A549 (cell line): Measurements from ENCODE around the gene GJB1. TPM values are rescaled to one million over a fixed set of nuclear protein-coding genes. Genes with fewer than 3 reads are reported as not detected.

ENCODE experiments used
- ATAC-seq, 2 experiments: fragments of 200-7000 bp in 1 of 2; fragments of >200 bp in 1 of 2; cut with Nextera tagmentation in 1 of 2; cut with Tn5 transposase in 1 of 2; 3 replicates each; pipeline versions ENCODE4 v1.8.0 to v1.9.1; 2018 to 2020; ENCODE audit warnings: mild to moderate bottlenecking in 1 of 2, moderate library complexity in 1 of 2
- CTCF ChIA-PET: fragments of 300-600 bp; sonication (Branson Sonifier 250); formaldehyde crosslinking; extraction: SDS; loops from one replicate; lab custom pipeline; 2021; ENCODE audit warnings: antibody characterized with exemption, inconsistent platforms; lab: Yijun Ruan, JAX
- POLR2A ChIA-PET: fragments of 350-600 bp; formaldehyde crosslinking; extraction: SDS; loops from one replicate; lab custom pipeline; 2021; ENCODE audit warnings: antibody characterized with exemption, inconsistent platforms; lab: Yijun Ruan, JAX
- DNase-seq, 2 experiments: peaks; one replicate each; pipeline versions ENCODE4 v3.0.0 to v3.0.0-alpha.2; 2011 to 2016; ENCODE audit warnings: low read depth in 1 of 2, low spot score in 1 of 2
- FAIRE-seq: peaks from 2 replicates; lab custom pipeline; 2011; peaks lifted over from hg19 to GRCh38; lab: Jason Lieb, UNC
- H3K27ac ChIP-seq, 2 experiments: fragments of >200 bp; sonication (Bioruptor Twin); formaldehyde crosslinking; 3 replicates each; pipeline ENCODE4 v1.5.1; 2016 to 2017
- H3K4me1 ChIP-seq: fragments of >200 bp; sonication (Bioruptor Twin); formaldehyde crosslinking; 3 replicates; pipeline ENCODE4 v1.6.1; 2016
- H3K4me2 ChIP-seq: fragments of >200 bp; sonication (Bioruptor Twin); formaldehyde crosslinking; 3 replicates; pipeline ENCODE4 v1.6.1; 2016
- H3K4me3 ChIP-seq: fragments of >200 bp; sonication (Bioruptor Twin); formaldehyde crosslinking; 3 replicates; pipeline ENCODE4 v1.5.1; 2016
- H3K9me3 ChIP-seq: fragments of >200 bp; sonication (Bioruptor Twin); formaldehyde crosslinking; 3 replicates; pipeline ENCODE4 v1.6.1; 2016
- BHLHE40 ChIP-seq: IDR thresholded peaks from 2 replicates; pipeline ENCODE4 v1.6.1; 2012; ENCODE audit warnings: low read depth, low read length, inconsistent platforms
- CBX8 ChIP-seq: fragments of 200-600 bp; sonication (generic); IDR thresholded peaks from 2 replicates; pipeline ENCODE4 v1.6.1; 2016
- CHD4 ChIP-seq: fragments of 200-600 bp; sonication (generic); IDR thresholded peaks from 2 replicates; pipeline ENCODE4 v1.6.1; 2016; ENCODE audit warnings: antibody characterized with exemption, mild to moderate bottlenecking, borderline replicate concordance
- EHF ChIP-seq: fragments of 250-450 bp; sonication (Bioruptor Pico); IDR thresholded peaks from 2 replicates; pipeline ENCODE4 v1.5.0; 2020; ENCODE audit warnings: mild to moderate bottlenecking
- GATA3 ChIP-seq: IDR thresholded peaks from 2 replicates; pipeline ENCODE4 v1.6.1; 2012; ENCODE audit warnings: borderline replicate concordance
- HOXA7 ChIP-seq: fragments of 250-450 bp; sonication (Bioruptor Pico); IDR thresholded peaks from 2 replicates; pipeline ENCODE4 v1.5.0; 2020; ENCODE audit warnings: mild to moderate bottlenecking, moderate library complexity
- HOXB13 ChIP-seq: fragments of 250-450 bp; sonication (Bioruptor Pico); IDR thresholded peaks from 2 replicates; pipeline ENCODE4 v1.5.0; 2020; ENCODE audit warnings: low read depth, mild to moderate bottlenecking, moderate library complexity
- MYC ChIP-seq: IDR thresholded peaks from 2 replicates; pipeline ENCODE4 v1.6.1; 2012; ENCODE audit warnings: mild to moderate bottlenecking, inconsistent platforms, low read length, improper control_type of control experiment, borderline replicate concordance
- NR3C1 ChIP-seq: fragments of >200 bp; sonication (Bioruptor Twin); formaldehyde crosslinking; IDR thresholded peaks from 3 replicates; pipeline ENCODE4 v1.6.1; 2017
- POLR2AphosphoS2 ChIP-seq: conservative IDR thresholded peaks from 2 replicates; pipeline ENCODE4 v1.6.1; 2012; ENCODE audit warnings: low read length, improper control_type of control experiment, inconsistent platforms
- RAD21 ChIP-seq, 2 experiments: fragments of >200 bp in 1 of 2; sonication (Bioruptor Twin) in 1 of 2; formaldehyde crosslinking in 1 of 2; IDR thresholded peaks in 1 of 2; conservative IDR thresholded peaks in 1 of 2; 2 replicates in 1 of 2; 3 replicates in 1 of 2; pipeline ENCODE4 v1.6.1; 2012 to 2018; ENCODE audit warnings: inconsistent platforms in 1 of 2
- RCOR1 ChIP-seq: fragments of 150-350 bp; IDR thresholded peaks from 2 replicates; pipeline ENCODE4 v1.6.1; 2014; ENCODE audit warnings: antibody characterized with exemption, low read length, low read depth
- REST ChIP-seq: fragments of 200-600 bp; sonication (generic); IDR thresholded peaks from 2 replicates; pipeline ENCODE4 v1.6.1; 2016; ENCODE audit warnings: antibody characterized with exemption, mild to moderate bottlenecking, moderate library complexity
- RFX5 ChIP-seq: fragments of 450-650 bp; IDR thresholded peaks from 2 replicates; pipeline ENCODE4 v1.7.1; 2014; ENCODE audit warnings: antibody characterized with exemption, mild to moderate bottlenecking, moderate library complexity
- RNF2 ChIP-seq: fragments of 200-600 bp; sonication (generic); IDR thresholded peaks from 2 replicates; pipeline ENCODE4 v1.6.1; 2016; ENCODE audit warnings: low read depth, mild to moderate bottlenecking, antibody characterized with exemption, moderate library complexity, borderline replicate concordance
- SMC3 ChIP-seq: fragments of >200 bp; sonication (Bioruptor Twin); formaldehyde crosslinking; IDR thresholded peaks from 3 replicates; pipeline ENCODE4 v1.6.1; 2018; ENCODE audit warnings: inconsistent platforms
- TP53 ChIP-seq: fragments of 250-450 bp; sonication (Bioruptor Pico); IDR thresholded peaks from 2 replicates; pipeline ENCODE4 v1.5.0; 2021; ENCODE audit warnings: mild to moderate bottlenecking, moderate library complexity
- USF2 ChIP-seq: fragments of 450-650 bp; IDR thresholded peaks from 2 replicates; pipeline ENCODE4 v1.6.1; 2014; ENCODE audit warnings: antibody characterized with exemption
- ZSCAN20 ChIP-seq: fragments of 250-450 bp; sonication (Bioruptor Pico); IDR thresholded peaks from 2 replicates; pipeline ENCODE4 v1.8.0; 2022; ENCODE audit warnings: mild to moderate bottlenecking, moderate library complexity
- WGBS: methylation state at CpG from one replicate; pipeline ENCODE4 v1.1.6; 2017; ENCODE audit errors: missing lambda C conversion rate; 5-methylcytosine and 5-hydroxymethylcytosine counted together
- polyA plus RNA-seq, 4 experiments: library from polyadenylated mRNA; depleted of rRNA in 3 of 4; stranded (reverse); fragments of >200 nt; fragmentation: RNase III in 1 of 4; extraction: RNeasy Plus Mini Kit Qiagen cat#74134 plus additional on column Dnase treatment in 1 of 4; gene quantifications; 2 replicates in 3 of 4; 3 replicates in 1 of 4; pipeline ENCODE4 v1.2.3, GENCODE V29; 2011 to 2017
- TF ChIP-seq, protein P1 (sequence below): fragments of 150-350 bp; IDR thresholded peaks from 2 replicates; pipeline ENCODE4 v1.6.1; 2014; ENCODE audit warnings: low read depth, mild to moderate bottlenecking, low read length
- TF ChIP-seq, protein P2 (sequence below): fragments of 250-450 bp; sonication (Bioruptor Pico); IDR thresholded peaks from 2 replicates; pipeline ENCODE4 v1.5.0; 2020; ENCODE audit warnings: low read depth, mild to moderate bottlenecking, moderate library complexity
- TF ChIP-seq, protein P3 (sequence below): fragments of >200 bp; sonication (Bioruptor Twin); formaldehyde crosslinking; IDR thresholded peaks from 3 replicates; pipeline ENCODE4 v1.5.1; 2016

Gene GJB1
- polyA plus RNA-seq, 2 of the 4 experiments (the other 2 are of a cell fraction): 0.13 to 0.39 TPM

DNA sequence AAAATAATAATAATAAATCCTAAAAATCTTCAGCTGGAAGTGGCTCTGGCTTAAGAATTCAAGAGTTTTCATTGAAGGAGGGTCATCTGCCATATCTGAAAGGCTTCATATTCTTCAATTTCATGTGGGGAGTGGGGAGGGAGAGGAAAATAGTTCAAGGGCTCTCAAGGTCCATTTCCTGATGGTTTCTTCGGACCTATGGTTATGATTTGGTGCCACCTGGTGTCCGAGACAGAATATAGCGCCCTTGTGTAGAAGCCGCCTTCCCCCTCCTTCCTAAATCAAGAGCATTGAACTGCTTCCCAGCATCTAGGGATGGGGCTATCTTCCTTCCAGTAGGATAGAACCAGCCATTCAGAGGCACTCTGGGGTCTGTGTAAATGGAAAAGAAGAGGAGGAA lies 44.1 kb upstream of the GJB1 start:
- ChIA-PET CTCF (interaction anchor here (0.7 to 5.1 kb wide), 10 partner anchors 16 to 409 kb away, joined by 3 to 35 read pairs (median 6); partner anchors contain the start of gene MED12), POLR2A (no interaction called here)
- Histone ChIP-seq H3K4me1 (peaks cover 10% of the 10 kb centered on the region; the same call in 1 of the 3 replicates), H3K4me2 (no peak overlapping the region), H3K27ac (no peak overlapping the region), H3K4me3 (no peak overlapping the region), H3K9me3 (no peaks in the 10 kb centered on the region)
- TF ChIP-seq RFX5 (no peak), ZSCAN20 (CRISPR knock-in tag) (no peak), SMC3 (peak; percentile 80), RCOR1 (no peak), POLR2AphosphoS2 (no peak), RAD21 (conservative IDR thresholded peaks at IDR 0.05 in 1 of 2, IDR thresholded peaks at IDR 0.05 in 1 of 2) (peak; percentile 82 to 86), GATA3 (no peak), CHD4 (no peak), EHF (CRISPR knock-in tag) (no peak), BHLHE40 (no peak), USF2 (no peak), CBX8 (no peak), REST (no peak), HOXB13 (CRISPR knock-in tag) (no peak), RNF2 (no peak), MYC (no peak), NR3C1 (no peak), TP53 (CRISPR knock-in tag) (no peak), HOXA7 (CRISPR knock-in tag) (no peak)
- TF ChIP-seq, protein P1, sequence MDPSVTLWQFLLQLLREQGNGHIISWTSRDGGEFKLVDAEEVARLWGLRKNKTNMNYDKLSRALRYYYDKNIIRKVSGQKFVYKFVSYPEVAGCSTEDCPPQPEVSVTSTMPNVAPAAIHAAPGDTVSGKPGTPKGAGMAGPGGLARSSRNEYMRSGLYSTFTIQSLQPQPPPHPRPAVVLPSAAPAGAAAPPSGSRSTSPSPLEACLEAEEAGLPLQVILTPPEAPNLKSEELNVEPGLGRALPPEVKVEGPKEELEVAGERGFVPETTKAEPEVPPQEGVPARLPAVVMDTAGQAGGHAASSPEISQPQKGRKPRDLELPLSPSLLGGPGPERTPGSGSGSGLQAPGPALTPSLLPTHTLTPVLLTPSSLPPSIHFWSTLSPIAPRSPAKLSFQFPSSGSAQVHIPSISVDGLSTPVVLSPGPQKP: no peak
- TF ChIP-seq, protein P2, sequence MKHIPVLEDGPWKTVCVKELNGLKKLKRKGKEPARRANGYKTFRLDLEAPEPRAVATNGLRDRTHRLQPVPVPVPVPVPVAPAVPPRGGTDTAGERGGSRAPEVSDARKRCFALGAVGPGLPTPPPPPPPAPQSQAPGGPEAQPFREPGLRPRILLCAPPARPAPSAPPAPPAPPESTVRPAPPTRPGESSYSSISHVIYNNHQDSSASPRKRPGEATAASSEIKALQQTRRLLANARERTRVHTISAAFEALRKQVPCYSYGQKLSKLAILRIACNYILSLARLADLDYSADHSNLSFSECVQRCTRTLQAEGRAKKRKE (CRISPR knock-in tag): no peak
- TF ChIP-seq, protein P3, sequence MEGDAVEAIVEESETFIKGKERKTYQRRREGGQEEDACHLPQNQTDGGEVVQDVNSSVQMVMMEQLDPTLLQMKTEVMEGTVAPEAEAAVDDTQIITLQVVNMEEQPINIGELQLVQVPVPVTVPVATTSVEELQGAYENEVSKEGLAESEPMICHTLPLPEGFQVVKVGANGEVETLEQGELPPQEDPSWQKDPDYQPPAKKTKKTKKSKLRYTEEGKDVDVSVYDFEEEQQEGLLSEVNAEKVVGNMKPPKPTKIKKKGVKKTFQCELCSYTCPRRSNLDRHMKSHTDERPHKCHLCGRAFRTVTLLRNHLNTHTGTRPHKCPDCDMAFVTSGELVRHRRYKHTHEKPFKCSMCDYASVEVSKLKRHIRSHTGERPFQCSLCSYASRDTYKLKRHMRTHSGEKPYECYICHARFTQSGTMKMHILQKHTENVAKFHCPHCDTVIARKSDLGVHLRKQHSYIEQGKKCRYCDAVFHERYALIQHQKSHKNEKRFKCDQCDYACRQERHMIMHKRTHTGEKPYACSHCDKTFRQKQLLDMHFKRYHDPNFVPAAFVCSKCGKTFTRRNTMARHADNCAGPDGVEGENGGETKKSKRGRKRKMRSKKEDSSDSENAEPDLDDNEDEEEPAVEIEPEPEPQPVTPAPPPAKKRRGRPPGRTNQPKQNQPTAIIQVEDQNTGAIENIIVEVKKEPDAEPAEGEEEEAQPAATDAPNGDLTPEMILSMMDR: peak; percentile 68
- peak; percentile 84 for FAIRE-seq
- 0% methylated on average over 2 of the region's 4 CpGs for WGBS
- peak; percentile 36 to 76 for DNase-seq
- ATAC-seq: peak; percentile 32 to 48; a peak in 3 of 6 replicates
